ENCODE results near the gene GSG1L.

The GSG1L gene

GRCh38 chr16:27918755-27919154 lies 144.8 kb downstream of the GSG1L start:
- DNase-seq (ENCODE audit: insufficient read length, low spot score) (no peak), FAIRE-seq (no peak)
- TF ChIP-seq POU2F2 (IDR thresholded peaks at IDR 0.05; ENCODE audit: low read depth, low read length) (no peak), SPI1 (IDR thresholded peaks at IDR 0.05; ENCODE audit: low read depth, low read length) (no peak), TAF1 (IDR thresholded peaks at IDR 0.05; ENCODE audit: low read depth, low read length) (no peak), PAX5 (IDR thresholded peaks at IDR 0.05; ENCODE audit: insufficient read depth, low read length, severe bottlenecking) (no peak), POLR2AphosphoS5 (IDR thresholded peaks at IDR 0.05; ENCODE audit: low read depth, low read length) (no peak), POLR2A (IDR thresholded peaks at IDR 0.05; ENCODE audit: low read depth, low read length) (no peak)

DNA sequence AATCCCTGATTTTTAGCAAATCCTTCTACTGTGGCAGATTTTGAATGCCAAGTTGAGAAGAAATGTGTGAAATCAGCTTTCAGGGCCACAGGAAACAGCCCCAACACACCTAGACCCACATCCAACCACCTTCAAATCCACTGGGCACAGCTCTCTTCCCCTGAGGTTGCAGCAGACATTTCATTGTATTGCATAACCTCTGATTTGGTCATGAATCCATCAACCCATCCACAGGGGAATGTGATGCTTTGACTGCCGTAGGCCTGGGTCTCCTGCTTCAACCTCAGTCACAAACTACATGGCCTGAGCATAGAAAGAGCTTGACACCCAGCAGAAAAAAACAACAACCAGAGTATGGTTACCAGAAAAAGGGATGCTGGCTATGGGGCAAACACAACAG lies 145.6 kb downstream of the GSG1L start:
- TF ChIP-seq PAX5 (IDR thresholded peaks at IDR 0.05; ENCODE audit: insufficient read depth, low read length, severe bottlenecking) (no peak), POLR2AphosphoS5 (IDR thresholded peaks at IDR 0.05; ENCODE audit: low read depth, low read length) (no peak), TAF1 (IDR thresholded peaks at IDR 0.05; ENCODE audit: low read depth, low read length) (no peak), POU2F2 (IDR thresholded peaks at IDR 0.05; ENCODE audit: low read depth, low read length) (no peak), SPI1 (IDR thresholded peaks at IDR 0.05; ENCODE audit: low read depth, low read length) (no peak), POLR2A (IDR thresholded peaks at IDR 0.05; ENCODE audit: low read depth, low read length) (no peak)
- DNase-seq (ENCODE audit: insufficient read length, low spot score) (no peak), FAIRE-seq (no peak)

- TF ChIP-seq SPI1 (IDR thresholded peaks at IDR 0.05; ENCODE audit: low read depth, low read length) (no peak), TAF1 (IDR thresholded peaks at IDR 0.05; ENCODE audit: low read depth, low read length) (no peak), POLR2AphosphoS5 (IDR thresholded peaks at IDR 0.05; ENCODE audit: low read depth, low read length) (no peak), POU2F2 (IDR thresholded peaks at IDR 0.05; ENCODE audit: low read depth, low read length) (no peak)
- FAIRE-seq (no peak), DNase-seq (ENCODE audit: insufficient read length, low spot score) (no peak)
Observed at GRCh38 chr16:27911486-27911885, 152.0 kb downstream of the GSG1L start.

GRCh38 chr16:27907457-27907972 lies 156.0 kb downstream of the GSG1L start:
- FAIRE-seq, result no peak
- DNase-seq (ENCODE audit: insufficient read length, low spot score), result no peak
- TF ChIP-seq PAX5 (IDR thresholded peaks at IDR 0.05; ENCODE audit: insufficient read depth, low read length, severe bottlenecking), result no peak
- TF ChIP-seq SPI1 (IDR thresholded peaks at IDR 0.05; ENCODE audit: low read depth, low read length), result no peak
- no peak for TF ChIP-seq POU2F2 (IDR thresholded peaks at IDR 0.05; ENCODE audit: low read depth, low read length)
- no peak for TF ChIP-seq POLR2A (IDR thresholded peaks at IDR 0.05; ENCODE audit: low read depth, low read length)
- TF ChIP-seq POLR2AphosphoS5 (IDR thresholded peaks at IDR 0.05; ENCODE audit: low read depth, low read length), result no peak
- TF ChIP-seq TAF1 (IDR thresholded peaks at IDR 0.05; ENCODE audit: low read depth, low read length), result no peak

DNA sequence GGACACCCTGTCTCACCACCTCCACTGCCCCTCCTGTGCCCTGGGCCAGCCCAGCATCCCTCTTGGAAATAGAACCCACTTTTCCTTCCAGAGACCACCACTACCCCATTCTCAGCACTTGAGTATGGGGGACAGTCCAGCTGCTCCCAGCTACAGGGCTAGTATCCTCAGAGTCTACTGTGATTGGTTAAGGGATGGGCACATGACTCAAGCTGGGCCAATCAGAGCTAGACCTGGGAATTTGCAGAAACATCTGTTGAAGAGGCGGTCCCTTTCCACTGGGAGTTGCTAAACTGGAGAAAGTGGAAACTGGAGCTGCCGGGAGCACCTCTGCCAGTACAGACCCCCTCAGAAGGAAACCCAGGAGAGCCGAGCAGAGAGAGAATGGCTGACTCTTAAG lies 156.6 kb downstream of the GSG1L start:
- FAIRE-seq, result no peak
- DNase-seq (ENCODE audit: insufficient read length, low spot score), result no peak
- TF ChIP-seq SPI1 (IDR thresholded peaks at IDR 0.05; ENCODE audit: low read depth, low read length), result no peak
- no peak for TF ChIP-seq PAX5 (IDR thresholded peaks at IDR 0.05; ENCODE audit: insufficient read depth, low read length, severe bottlenecking)
- TF ChIP-seq POLR2A (IDR thresholded peaks at IDR 0.05; ENCODE audit: low read depth, low read length), result no peak
- no peak for TF ChIP-seq POU2F2 (IDR thresholded peaks at IDR 0.05; ENCODE audit: low read depth, low read length)
- TF ChIP-seq POLR2AphosphoS5 (IDR thresholded peaks at IDR 0.05; ENCODE audit: low read depth, low read length), result no peak
- TF ChIP-seq TAF1 (IDR thresholded peaks at IDR 0.05; ENCODE audit: low read depth, low read length), result no peak

DNA sequence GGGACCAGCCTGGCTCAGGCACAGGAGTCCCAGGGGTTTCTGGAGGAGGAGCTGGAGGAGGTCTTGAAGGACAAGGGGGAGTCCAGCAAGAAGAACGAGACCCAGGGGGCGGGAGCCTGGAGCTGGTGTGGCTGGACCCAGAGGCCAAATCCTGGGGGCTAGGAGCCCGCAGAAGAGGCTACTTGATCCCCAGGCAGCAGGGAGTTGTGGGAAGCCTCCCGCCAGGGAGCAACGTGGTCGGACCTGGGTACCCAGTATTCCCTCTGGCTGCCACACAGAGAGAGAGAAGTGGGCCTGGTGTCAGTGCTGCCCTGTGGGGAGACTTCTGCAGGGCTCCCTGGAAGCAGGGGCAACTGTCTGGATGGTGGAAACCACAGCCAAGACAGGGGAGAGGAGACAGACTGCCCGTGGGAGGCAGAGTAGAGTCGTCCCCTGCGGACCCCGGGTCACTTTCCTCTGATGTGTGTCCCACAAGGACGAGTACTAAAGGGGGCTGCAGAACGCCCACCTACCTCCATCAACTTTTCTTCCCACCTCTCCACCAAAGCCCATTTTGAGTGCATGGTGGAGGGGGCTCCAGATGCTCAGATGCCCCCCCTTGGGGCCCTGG lies 160.4 kb downstream of the GSG1L start:
- TF ChIP-seq POLR2A (IDR thresholded peaks at IDR 0.05; ENCODE audit: low read depth, low read length), result no peak
- FAIRE-seq (no peak), DNase-seq (ENCODE audit: insufficient read length, low spot score) (no peak)

DNA sequence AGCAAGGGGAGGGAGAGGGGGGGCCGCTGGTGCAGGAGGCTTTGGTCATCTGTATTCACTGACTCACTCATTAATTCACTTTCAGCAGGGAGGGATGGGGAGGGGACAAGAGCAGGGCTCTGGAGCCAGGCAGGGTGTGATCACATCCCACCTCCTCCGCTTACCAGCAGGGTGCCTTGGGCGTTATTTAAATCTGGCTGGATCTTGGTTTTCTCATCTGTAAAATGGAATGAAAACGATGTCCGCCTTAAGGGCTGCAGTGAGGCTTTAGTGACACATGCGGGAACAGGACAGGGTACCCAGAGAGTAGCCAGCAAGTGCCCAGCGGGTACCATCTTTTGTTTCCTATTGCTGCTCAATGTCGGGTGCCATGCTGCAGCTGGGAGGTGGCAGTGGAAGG lies 161.0 kb downstream of the GSG1L start:
- FAIRE-seq, result no peak
- TF ChIP-seq SPI1 (IDR thresholded peaks at IDR 0.05; ENCODE audit: low read depth, low read length) (no peak), PAX5 (IDR thresholded peaks at IDR 0.05; ENCODE audit: insufficient read depth, low read length, severe bottlenecking) (no peak), POU2F2 (IDR thresholded peaks at IDR 0.05; ENCODE audit: low read depth, low read length) (no peak), TAF1 (IDR thresholded peaks at IDR 0.05; ENCODE audit: low read depth, low read length) (no peak), POLR2A (IDR thresholded peaks at IDR 0.05; ENCODE audit: low read depth, low read length) (no peak), POLR2AphosphoS5 (IDR thresholded peaks at IDR 0.05; ENCODE audit: low read depth, low read length) (no peak)
- no peak for DNase-seq (ENCODE audit: insufficient read length, low spot score)

DNA sequence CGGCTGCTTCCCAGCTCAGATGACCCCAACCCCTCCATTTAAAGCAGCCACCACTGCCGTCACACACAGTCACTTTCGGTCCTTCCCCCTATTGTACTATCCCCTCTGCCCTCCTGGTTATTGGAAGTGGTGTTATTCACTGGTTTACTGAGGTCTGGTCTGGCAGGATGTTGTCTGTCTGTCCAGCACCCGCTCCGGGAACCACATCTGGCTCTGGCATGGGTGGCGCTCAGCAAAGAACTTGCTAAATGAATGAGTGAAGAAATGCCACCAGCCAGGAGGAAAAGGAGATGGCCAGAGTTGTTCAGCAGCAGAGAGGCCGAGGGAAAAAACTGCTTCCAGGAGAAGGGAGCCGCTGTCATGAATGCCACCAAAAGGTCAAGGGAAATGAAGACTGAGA lies 161.6 kb downstream of the GSG1L start:
- DNase-seq (ENCODE audit: insufficient read length, low spot score), result no peak
- TF ChIP-seq TAF1 (IDR thresholded peaks at IDR 0.05; ENCODE audit: low read depth, low read length), result no peak
- no peak for TF ChIP-seq SPI1 (IDR thresholded peaks at IDR 0.05; ENCODE audit: low read depth, low read length)
- TF ChIP-seq POLR2A (IDR thresholded peaks at IDR 0.05; ENCODE audit: low read depth, low read length), result no peak
- no peak for TF ChIP-seq POU2F2 (IDR thresholded peaks at IDR 0.05; ENCODE audit: low read depth, low read length)
- no peak for TF ChIP-seq POLR2AphosphoS5 (IDR thresholded peaks at IDR 0.05; ENCODE audit: low read depth, low read length)
- no peak for TF ChIP-seq PAX5 (IDR thresholded peaks at IDR 0.05; ENCODE audit: insufficient read depth, low read length, severe bottlenecking)
- FAIRE-seq, result no peak

DNA sequence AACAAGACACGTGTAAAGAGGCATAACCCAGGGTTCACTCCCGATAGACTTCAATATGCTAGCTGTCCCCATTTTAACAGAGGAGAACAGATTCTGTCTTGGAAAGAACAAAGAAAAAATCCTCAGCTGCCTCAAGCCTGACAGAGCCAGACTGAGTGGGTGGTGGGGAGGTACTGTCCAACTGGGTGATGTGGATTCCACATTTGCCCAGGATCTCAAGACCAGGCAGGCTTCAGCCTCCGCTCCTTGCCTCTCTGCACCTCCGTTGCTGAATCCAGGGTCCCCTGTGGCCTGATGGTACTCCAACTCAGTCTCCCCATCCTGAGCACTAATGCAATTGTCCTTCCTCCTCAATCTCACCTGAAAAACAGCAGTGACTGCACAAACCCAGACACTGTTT lies 163.8 kb downstream of the GSG1L start:
- TF ChIP-seq TAF1 (IDR thresholded peaks at IDR 0.05; ENCODE audit: low read depth, low read length) (no peak), SPI1 (IDR thresholded peaks at IDR 0.05; ENCODE audit: low read depth, low read length) (no peak), POU2F2 (IDR thresholded peaks at IDR 0.05; ENCODE audit: low read depth, low read length) (no peak), POLR2AphosphoS5 (IDR thresholded peaks at IDR 0.05; ENCODE audit: low read depth, low read length) (no peak), PAX5 (IDR thresholded peaks at IDR 0.05; ENCODE audit: insufficient read depth, low read length, severe bottlenecking) (no peak), POLR2A (IDR thresholded peaks at IDR 0.05; ENCODE audit: low read depth, low read length) (no peak)
- no peak for DNase-seq (ENCODE audit: insufficient read length, low spot score)
- FAIRE-seq, result no peak

GRCh38 chr16:27894386-27894785 lies 169.1 kb downstream of the GSG1L start:
- FAIRE-seq, result no peak
- no peak for TF ChIP-seq SPI1 (IDR thresholded peaks at IDR 0.05; ENCODE audit: low read depth, low read length)
- TF ChIP-seq POLR2A (IDR thresholded peaks at IDR 0.05; ENCODE audit: low read depth, low read length), result no peak
- no peak for TF ChIP-seq POLR2AphosphoS5 (IDR thresholded peaks at IDR 0.05; ENCODE audit: low read depth, low read length)
- no peak for TF ChIP-seq TAF1 (IDR thresholded peaks at IDR 0.05; ENCODE audit: low read depth, low read length)
- TF ChIP-seq POU2F2 (IDR thresholded peaks at IDR 0.05; ENCODE audit: low read depth, low read length), result no peak
- no peak for TF ChIP-seq PAX5 (IDR thresholded peaks at IDR 0.05; ENCODE audit: insufficient read depth, low read length, severe bottlenecking)

More at GRCh38 chr16:27894386-27894785, 169.1 kb downstream of the GSG1L start:
- no peak for DNase-seq (ENCODE audit: insufficient read length, low spot score)
